ENCODE results near the gene FIS1.
"Not testable (repeated sequence)": the region's sequence is repeated elsewhere in the genome, so short reads cannot be mapped to it uniquely, and the experiment has no call there.

FIS1 gene

DNA sequence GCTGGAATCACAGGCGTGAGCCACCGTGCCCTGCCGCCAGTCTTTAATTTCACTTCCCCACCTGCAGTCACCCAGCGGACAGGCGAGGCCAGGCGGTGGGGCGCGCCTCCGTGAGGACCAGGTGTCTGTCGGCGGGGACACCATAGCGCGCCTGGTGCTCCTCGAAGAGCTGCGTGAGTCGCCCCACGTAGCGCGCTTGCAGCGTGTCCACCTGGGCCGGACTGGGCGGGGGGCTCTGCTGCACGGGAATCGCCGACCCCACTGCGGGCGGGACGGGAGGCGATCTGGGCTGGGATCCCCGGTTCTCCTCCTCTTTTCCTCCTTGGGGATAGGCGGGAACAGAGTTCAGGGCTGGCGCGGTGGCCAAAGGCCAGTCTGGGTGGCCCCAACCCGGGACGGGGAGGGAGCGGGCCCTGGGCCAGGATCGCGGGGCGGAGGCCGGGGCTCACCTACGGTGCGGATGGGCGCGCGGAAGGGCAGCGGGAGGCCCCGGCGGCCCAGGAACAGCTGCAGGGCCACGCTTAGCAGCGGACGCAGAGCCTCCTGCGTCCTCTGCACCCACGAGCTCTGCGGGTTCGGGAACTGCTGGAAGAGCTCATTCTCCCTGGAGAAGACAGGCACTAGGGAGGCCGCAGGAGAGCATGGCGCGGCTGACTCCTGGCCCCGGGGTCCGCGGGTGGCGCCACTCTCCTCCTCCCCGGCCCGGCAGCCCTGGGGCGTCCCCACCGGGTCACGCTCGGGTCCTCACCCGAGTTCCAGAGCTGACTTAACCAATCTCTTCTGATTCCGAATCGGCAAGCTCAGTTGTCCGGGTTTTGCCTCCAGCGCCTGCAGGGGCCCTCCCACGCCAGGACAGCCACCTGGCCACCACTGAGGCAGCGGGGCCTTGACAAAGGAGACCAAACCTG lies 42.9 kb downstream of the FIS1 start:
- no peak for DNase-seq

DNA sequence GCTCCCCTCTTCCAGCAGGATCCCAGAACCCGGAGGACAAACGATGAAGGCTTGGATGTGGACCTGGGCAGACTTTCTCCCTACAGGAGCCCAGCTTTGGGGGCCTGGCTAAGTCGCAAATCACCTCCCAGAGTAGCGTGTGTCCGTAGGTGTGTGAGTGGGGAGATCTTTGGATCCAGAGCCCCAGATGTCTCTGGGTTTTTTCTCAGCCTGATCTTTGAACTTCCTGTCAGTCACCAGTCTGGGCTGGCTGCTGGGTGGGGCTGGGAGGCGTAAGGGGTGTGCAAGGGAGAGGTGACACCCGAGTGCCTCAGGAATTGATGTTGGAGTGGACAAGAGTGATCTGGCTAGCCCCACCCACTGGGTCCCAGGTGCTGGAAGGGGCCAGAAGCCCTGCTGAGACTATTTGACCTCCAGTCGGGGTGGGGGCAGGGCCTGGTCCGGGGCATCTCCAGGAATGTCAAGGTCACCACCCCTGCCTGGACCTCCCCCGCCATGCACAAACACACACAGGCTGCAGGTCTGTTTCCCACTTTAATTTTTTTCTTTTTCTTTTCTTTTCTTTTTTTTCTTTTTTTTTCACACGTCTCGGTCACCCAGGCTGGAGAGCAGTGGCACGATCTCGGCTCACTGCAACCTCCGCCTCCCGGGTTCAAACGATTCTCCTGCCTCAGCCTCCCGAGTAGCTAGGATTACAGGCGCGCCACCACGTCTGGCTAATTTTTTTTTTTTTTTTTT lies 43.9 kb downstream of the FIS1 start, which contains the start of gene MOGAT3:
TSS of gene MOGAT3 (minus strand) at position 175 of the 738 bp plus-strand sequence. CDS start 182 bp downstream, outside the sequence.
- DNase-seq = no peak

DNA sequence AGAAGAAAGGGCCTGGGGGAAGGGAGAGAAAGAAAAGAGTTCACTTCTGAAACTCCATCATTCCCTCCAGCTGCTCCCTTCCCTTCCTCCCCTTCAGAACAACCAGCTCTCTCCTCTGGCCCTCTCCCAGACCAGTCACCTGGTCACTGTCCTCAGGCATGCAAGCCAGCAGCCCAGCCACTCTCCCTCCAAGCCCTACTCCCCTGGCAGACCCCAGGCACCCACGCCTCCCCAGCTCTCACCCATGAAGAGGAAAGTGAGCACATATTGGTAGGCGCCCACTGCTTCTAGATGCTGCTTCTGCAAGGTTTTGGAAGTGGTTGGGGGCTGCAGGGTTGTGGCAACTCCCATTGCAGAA lies 44.4 kb downstream of the FIS1 start:
- no peak for DNase-seq

DNA sequence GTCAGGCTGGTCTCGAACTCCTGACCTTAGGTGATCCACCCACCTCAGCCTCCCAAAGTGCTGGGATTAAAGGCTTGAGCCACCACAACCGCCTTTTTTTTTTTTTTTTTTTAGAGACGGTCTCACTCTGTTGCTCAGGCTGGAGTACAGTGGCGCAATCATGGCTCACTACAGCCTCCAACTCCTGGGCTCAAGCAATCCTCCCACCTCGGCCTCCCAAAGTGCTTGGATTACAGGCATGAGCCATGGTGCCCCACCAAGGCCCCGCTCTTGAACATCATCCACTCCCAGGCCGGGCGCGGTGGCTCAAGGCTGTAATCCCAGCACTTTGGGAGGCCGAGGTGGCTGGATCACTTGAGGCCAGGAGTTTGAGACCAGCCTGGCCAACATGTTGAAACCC lies 45.4 kb downstream of the FIS1 start:
- DNase-seq = not testable (repeated sequence)

DNA sequence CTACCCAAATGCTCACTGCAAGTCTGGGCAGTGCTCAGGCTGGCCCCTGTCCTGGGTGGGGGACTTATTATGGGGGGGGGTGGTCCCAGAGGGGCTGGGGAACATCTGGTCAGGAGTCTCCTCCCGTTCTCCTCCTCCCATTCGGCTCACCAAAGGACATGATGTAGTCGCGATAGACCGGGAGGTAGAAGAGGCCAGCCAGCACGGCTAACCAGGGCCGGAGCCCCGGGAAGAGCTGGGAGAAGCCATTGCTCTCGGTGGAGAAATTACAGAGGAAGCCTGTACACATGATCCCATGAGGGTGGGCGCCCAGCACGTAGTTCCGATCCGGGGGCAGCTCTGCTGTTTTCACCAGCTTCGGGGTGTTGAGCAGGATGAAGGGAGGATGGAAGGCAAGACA lies 46.4 kb downstream of the FIS1 start:
- no peak for DNase-seq

DNA sequence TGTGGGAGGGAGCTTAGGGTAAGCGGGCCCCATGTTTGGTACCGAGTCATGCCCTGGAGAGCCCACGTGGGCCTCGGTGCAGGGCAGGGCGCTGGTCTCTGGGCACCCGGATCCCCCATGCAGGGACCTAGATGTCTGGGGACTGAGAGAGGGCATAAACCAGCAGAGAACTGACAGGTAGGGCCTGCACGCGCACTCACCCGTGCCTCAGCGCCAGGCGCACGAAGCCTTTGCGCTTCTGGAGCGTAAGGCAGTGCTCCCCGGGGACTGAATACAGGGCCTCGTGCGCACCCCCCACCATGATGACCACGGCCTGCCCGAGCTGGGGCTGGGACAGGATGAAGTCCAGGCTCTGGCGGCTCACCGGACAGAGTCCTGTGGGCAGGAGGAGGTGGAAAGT lies 46.9 kb downstream of the FIS1 start:
- DNase-seq = no peak

DNA sequence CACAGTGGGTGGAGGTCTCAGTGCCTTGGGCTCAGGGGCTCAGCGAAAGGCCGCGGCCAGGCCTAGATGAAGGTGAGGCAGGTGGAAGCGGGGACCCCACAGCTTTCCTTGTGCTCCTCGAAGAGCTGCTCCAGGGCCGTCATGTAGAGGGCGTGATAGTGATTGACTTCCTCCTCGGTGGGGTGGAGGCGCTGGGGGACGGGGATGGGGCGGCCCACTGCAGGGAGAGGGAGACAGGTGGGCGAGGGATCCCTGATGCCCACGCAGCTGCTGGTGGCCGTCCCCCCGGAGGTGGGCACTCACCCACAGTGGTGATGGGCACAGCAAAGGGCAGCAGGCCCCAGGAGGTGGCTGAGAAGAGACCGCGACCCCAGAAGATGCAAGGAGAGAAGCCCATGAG lies 49.0 kb downstream of the FIS1 start:
- no peak for DNase-seq

Measured in cerebellar nuclear complex (tissue), 1 donor.